ENCODE results near the gene CKAP4. TPM values are rescaled to one million over a fixed set of nuclear protein-coding genes. Genes with fewer than 3 reads are reported as not detected.

CKAP4 gene
- total and polyA plus RNA-seq, 2 donors: 40.8 to 93.3 TPM

DNA sequence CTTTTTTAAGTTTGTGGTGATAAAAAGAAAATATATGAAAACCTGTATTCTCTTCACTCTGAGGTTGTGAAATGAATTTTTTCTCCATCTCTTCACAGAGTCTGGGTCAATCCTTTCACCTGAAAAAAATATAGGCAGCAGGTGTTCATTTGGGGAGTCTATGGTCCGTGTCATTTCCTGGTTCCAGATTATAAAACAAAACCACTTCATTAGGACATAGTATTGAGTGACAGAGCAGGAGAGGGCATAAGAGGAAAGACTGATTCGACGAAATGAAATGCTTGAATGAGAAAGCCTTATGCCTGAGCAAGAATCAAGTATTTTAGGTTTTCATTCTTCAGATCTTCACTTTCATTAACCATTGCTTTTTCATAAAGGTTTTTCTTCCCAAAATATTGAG is 57.2 kb downstream of the CKAP4 start:
- Histone ChIP-seq H3K4me3 (ENCODE audit: low read depth, low read length) (no peak overlapping the region), H3K27ac (ENCODE audit: low read depth) (no peak overlapping the region), H3K4me1 (ENCODE audit: insufficient read depth) (no peaks in the 10 kb centered on the region), H3K36me3 (ENCODE audit: insufficient read depth) (no peaks in the 10 kb centered on the region)
- no peak for DNase-seq (ENCODE audit: extremely low spot score)
- WGBS: 92% methylated on average over 3 of the region's 3 CpGs

- Histone ChIP-seq H3K4me1 (ENCODE audit: insufficient read depth) (no peaks in the 10 kb centered on the region), H3K4me3 (ENCODE audit: low read depth, low read length) (no peak overlapping the region), H3K27ac (ENCODE audit: low read depth) (no peak overlapping the region), H3K36me3 (ENCODE audit: insufficient read depth) (no peaks in the 10 kb centered on the region)
- WGBS: 95% methylated on average over 4 of the region's 4 CpGs
- no peak for DNase-seq (ENCODE audit: extremely low spot score)
These were observed 58.5 kb downstream of the CKAP4 start for GRCh38 chr12:106189341-106189740.

DNA sequence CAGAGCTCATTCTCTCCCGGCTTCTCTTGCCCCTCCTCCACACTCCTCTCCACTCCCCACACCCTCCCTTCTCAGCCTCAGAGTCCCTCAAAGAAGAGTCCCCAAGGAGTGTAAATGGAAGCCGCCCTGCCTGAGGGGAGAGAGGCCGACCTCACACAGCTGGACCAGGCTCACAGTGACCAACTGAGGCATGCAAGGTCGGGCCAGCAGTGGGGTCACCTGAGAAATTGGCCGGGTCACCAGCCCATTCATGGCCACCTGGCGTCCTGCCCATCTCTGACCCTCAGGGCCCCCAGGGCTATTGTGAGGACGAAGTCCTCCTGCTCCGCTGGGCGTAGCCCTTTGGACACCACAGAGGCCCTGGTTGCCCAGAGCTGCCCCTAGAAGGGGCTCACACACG is 59.6 kb downstream of the CKAP4 start:
- H3K4me3 ChIP-seq (ENCODE audit: low read depth, low read length): no peak overlapping the region
- no peak for DNase-seq (ENCODE audit: extremely low spot score)
- H3K4me1 ChIP-seq (ENCODE audit: insufficient read depth): no peaks in the 10 kb centered on the region
- 48% methylated on average over 10 of the region's 10 CpGs for WGBS
- H3K27ac ChIP-seq (ENCODE audit: low read depth): no peak overlapping the region
- H3K36me3 ChIP-seq (ENCODE audit: insufficient read depth): no peaks in the 10 kb centered on the region

Small RNA genes lying within 50 kb of the gene (small RNA-seq; reads per million reads assigned to genes)
- not detected for gene RNU7-94P

Other genes with a start within 250 kb of the CKAP4 start
- 18.7 TPM for gene NUAK1, start 109.1 kb downstream of the CKAP4 start, total RNA-seq
- gene NUAK1, start 109.1 kb downstream of the CKAP4 start, polyA plus RNA-seq: 7.0 TPM
- gene TCP11L2, start 54.7 kb upstream of the CKAP4 start, total RNA-seq: 66.8 TPM
- gene TCP11L2, start 54.7 kb upstream of the CKAP4 start, polyA plus RNA-seq: 10.2 TPM
- gene POLR3B, start 109.7 kb upstream of the CKAP4 start, total RNA-seq: 14.2 TPM
- gene POLR3B, start 109.7 kb upstream of the CKAP4 start, polyA plus RNA-seq: 4.5 TPM

Data from urinary bladder (tissue), 4 donors.